CD4-positive, alpha-beta T cell treated with Interleukin-1 beta for 1 hour (primary cell): Measurements from ENCODE around the gene UHRF1.
A peak's percentile ranks its signal among the peaks of the same experiment; 100 is the strongest.

Experiments
- DNase-seq, 2 donors: peaks; one replicate each; pipeline ENCODE4 v3.0.0-alpha.2; 2020 to 2022

The UHRF1 gene

DNA sequence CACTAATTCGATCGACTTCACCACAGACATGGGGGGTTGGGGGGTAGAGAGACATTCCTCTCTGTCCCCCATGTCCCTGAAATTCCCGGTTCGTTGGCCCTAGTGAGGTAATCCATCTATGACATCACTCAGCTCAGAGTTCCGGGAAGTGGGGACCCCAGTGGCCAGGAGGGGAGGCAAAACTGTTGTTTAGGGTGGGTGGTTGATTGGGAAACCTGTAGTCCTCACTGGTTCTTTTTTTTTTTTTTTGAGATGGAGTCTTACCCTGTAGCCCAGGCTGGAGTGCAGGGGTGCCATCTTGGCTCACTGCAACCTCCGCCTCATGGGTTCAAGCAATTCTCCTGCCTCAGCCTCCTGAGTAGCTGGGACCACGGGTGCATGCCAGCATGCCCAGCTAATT lies 6.5 kb upstream of the UHRF1 start, which contains the start of gene ARRDC5:
TSS of gene ARRDC5 (minus strand) at position 101 of the 400 bp plus-strand sequence. CDS start at position 30, 71 bp downstream.
- no peak for DNase-seq

DNA sequence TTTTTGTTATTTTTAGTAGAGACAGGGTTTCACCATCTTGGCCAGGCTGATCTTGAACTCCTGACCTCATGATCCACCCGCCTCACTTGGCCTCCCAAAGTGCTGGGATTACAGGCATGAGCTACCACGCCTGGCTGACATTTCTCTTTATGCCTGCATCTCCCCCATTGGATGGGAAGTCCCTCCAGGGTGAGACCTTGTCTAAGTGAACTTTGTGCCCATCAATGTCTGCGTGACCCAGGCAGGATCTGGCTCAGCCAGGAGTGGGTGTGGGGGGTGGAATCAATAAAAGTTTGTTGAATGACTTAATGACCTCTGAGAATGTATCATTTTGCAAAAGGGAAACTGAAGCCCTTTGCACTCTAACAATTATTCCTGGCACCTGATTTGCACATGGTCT lies 4.8 kb upstream of the UHRF1 start:
- no peak for DNase-seq

DNA sequence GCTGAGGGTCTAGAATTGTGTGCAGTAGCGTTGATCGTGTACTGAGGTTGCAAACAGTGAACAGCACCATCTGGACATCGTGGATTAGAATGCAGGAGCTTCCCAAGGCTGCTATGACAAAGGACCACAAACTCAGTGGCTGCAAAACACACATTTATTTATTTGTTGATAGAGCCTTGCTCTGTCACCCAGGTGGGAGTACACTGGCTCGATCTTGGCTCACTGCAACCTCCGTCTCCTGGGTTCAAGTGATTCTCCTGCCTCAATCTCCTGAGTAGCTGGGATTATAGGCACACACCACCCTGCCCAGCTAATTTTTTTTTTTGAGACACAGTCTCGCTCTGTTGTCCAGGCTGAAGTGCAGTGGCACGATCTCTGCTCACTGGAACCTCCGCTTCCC lies 2.3 kb upstream of the UHRF1 start:
- no peak for DNase-seq

- no peak for DNase-seq
Measured at GRCh38 chr19:4908360-4908759, 941 bp upstream of the UHRF1 start.

DNA sequence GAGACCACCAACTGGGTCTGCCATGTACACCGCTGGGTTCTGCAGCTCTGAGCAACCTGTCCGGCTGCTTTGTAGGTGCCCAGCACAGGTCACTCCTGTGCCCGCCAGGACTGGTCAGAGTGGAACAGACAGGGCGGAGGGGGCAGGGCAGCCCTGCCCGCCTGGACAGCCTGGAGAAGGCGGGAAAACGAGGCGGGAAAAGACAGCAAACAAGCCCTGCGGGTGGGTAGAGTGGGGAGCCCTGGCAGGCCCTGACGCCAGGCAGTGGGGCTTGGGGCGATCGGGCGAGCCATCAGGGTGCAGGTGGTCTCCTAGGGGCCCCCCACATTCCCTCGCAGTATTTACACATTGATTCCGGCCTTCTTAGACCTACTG lies 533 bp upstream of the UHRF1 start:
- no peak for DNase-seq

GRCh38 chr19:4909897-4910593 lies 744 bp downstream of the UHRF1 start:
- DNase-seq: peak; percentile 91 to 93

DNA sequence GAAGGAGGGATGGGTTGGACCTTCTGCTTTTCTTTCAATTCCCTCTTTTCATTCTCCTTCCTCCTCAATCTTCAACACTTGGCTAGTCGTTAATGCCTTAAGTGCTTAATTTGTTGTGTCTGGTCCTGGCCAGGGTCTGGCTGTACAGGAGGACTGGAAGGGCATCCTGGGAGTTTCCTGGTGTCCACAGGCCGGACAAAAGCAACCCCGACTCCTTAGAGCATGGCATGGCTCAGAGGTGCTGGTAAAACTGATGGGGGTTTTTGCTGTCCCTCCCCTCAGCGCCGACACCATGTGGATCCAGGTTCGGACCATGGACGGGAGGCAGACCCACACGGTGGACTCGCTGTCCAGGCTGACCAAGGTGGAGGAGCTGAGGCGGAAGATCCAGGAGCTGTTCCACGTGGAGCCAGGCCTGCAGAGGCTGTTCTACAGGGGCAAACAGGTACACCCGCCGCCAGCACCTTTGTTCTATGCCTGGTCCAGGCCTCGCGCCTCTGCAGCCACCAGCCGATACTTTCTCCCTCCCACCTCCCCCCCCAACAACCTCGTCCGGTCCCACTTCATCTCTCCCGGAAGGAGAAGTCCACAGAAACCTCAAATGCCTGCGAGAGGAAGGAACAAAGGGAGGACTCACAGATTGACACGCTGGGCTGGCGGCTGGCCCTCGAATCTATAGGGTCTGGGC lies 1.4 kb downstream of the UHRF1 start:
- peak; percentile 21 to 30 for DNase-seq

DNA sequence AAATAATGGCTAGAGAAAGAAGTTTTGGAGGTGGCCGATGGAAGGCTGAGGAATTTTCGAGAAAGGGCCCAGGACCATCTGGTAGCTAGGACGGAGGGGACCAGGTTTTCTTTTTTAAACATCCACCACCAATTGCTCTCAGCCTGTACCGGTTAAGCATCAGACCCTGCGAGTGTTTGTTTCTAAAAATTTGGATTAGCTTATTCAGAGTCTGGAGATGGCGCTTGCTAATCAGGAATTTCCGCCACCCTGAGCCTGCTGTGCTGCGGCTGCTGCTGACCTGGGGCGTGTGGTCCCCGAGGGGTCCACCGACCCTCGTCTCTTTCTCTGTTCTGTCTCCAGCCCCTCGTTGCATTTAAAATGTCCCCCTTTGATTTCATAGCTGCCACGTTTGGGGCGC lies 2.0 kb downstream of the UHRF1 start:
- no peak for DNase-seq

DNA sequence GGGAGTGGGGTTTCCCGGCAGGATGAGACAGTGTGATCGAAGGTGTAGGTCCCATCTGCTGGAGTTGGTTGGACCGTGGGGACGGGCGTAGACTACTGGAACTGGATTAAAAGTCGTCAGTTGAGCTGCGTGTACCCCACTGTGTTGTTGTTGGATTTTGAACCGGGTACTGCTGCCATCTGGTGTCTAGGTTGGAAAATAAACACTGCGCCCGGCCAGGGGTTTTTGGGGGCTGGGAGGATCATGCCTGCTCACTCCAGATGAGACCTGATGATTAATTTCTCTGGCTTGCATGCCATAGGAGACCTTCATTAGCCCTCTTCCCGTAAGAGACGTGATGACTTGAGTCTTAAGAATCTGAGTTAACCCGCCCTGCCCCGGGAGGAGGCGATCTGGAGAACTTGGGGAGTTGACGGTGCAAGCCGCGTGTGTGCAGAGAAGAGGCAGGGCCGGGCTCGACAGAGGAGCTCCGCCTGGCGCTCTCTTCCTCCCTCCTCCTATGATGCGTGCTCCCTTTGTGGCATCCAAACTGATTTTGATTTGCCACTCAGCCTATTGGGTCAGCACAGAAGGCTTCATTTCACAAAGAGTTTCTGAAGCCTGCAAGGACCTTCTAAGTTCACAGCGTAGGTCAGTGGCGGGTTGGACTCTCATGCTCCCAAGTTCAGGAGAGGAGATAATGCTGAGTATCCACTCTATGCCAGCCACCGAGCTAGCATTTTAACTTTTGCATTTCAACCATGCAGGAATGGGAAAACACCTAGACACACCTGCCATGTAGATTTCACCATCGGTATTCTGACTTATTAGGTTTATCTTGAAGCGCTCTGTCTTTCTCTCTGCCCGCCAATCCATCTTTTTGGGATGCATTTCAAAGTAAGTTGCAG lies 2.7 kb downstream of the UHRF1 start:
- peak; percentile 65 to 75 for DNase-seq

- peak; percentile 44 to 61 for DNase-seq
Measured at GRCh38 chr19:4913996-4914735, 4.9 kb downstream of the UHRF1 start.

DNA sequence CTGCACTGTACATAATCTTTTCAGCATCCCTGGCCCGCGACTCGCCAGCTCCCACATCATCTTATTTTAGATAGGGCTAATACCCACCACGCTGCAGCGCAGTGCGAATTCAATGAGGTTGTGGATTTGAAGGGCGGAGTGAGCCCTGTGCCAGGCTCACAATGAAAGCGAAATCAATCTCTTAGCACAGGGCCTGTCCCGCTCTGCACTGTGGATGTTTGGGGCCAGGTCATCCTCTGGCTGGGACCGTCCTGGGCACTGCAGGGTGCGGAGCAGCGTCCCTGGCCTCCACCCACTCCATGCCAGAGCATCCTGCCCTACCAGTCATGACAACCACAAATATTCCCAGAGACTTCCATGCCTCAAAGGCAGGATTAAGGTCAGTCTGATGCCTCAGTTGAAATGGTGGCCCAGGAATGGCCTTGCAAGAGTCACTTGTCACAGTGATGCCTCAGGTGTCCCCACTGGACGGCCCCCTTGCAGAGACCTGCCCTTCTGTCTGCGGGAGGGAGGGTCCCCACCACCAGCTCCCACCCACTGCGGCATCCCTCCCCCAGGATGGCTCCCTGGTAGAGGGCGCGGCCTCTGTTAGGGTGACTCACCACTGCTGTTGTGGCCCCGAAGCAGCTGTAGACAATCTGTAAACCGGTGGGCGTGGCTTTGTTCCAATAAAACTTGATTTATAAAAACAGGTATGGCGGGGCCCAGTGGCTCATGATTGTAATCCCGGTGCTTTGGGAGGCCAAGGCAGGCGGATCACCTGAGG lies 5.6 kb downstream of the UHRF1 start:
- DNase-seq: peak; percentile 76 to 77

GRCh38 chr19:4916292-4917082 lies 7.2 kb downstream of the UHRF1 start:
- peak; percentile 47 to 53 for DNase-seq

DNA sequence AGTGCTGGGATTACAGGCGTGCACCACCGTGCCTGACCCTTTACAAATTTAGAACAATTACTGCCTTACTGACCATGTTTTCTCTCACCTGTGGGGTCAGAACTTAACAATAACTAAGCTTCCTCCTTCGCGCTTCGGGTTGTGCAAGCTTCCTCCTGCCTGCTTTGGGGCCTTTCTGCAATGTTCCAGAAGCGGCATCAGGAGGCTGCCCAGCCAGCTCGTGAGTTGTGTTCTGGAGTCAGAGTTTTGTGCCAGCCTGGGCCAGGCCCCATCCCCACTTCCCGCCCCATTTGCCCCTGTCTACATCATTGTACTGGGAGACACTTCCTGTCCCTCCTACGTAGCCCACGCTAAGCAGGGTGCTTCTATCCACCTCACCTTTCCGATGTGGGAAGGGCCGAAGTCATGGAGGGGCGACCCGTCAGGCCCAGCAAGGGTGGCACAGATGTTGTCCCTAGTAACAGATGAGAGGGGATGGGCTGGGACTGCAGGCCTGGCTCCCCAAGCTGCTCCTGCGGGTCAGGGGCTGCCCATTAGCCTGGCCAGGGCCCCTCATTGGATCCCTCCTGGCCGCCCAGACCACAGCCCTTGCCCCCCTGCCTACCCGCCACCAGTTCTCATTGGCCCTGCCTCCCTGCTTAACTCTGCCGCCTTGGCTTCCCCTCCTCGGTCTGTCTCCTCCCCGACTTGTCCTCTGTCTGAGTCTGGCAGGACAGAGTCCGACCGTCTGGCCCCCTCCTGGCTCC lies 13.4 kb downstream of the UHRF1 start:
- DNase-seq: peak in 1 of 2 donors; percentile 21

GRCh38 chr19:4923276-4923747 lies 14.0 kb downstream of the UHRF1 start:
- no peak for DNase-seq

- no peak for DNase-seq
Measured at GRCh38 chr19:4929186-4929585, 19.9 kb downstream of the UHRF1 start.

DNA sequence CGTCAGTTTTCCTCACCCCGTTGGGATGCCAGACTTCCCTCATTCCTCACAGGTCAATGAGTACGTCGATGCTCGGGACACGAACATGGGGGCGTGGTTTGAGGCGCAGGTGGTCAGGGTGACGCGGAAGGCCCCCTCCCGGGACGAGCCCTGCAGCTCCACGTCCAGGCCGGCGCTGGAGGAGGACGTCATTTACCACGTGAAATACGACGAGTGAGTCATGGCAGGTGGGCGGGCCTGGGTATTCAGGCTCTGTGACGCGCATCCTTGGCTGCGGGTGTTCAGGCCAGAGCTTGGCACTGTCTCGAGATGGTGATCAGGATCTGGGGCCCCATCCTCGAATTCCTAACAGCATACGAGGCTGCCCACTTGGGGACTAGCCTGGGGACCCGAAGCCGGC lies 21.4 kb downstream of the UHRF1 start:
- no peak for DNase-seq

- no peak for DNase-seq
Measured at GRCh38 chr19:4932711-4933110, 23.4 kb downstream of the UHRF1 start.

GRCh38 chr19:4933528-4933927 lies 24.2 kb downstream of the UHRF1 start:
- no peak for DNase-seq

DNA sequence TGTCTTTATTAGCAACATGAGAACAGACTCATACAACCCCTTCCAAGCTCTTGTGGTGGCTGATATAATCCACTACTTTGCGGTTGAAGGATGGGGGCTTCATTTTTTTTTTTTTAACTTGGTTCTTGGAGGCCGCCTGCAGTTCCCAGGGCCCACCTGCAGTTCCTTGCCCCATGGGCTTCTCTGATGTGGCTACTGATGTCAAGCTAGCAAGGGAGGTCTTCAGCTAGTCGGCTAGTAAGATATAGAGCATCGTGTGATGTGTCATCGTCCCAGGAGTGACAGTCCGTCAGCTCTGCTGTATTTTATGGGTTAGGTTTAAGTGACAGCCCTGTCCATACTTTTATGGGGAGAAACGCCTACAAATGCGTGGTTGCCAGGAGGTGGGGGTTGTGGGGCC lies 26.1 kb downstream of the UHRF1 start:
- no peak for DNase-seq

GRCh38 chr19:4937060-4937459 lies 27.8 kb downstream of the UHRF1 start:
- DNase-seq: no peak
